Liver (tissue), 9 donors: ENCODE results near the gene CAPN7. TPM values are rescaled to one million over a fixed set of nuclear protein-coding genes. Genes with fewer than 3 reads are reported as not detected.
"Not testable (repeated sequence)": the region's sequence is repeated elsewhere in the genome, so short reads cannot be mapped to it uniquely, and the experiment has no call there.

Source experiments
- DNase-seq: peaks from one replicate; pipeline ENCODE4 v3.0.0-alpha.2; 2017; ENCODE audit warnings: low spot score
- H3K27ac ChIP-seq, 2 donors: one replicate each; pipeline ENCODE4 v1.7.0; 2013; ENCODE audit warnings: inconsistent platforms in 2 of 2, low read length in 2 of 2, control low read depth in 1 of 2, low read depth in 1 of 2, mild to moderate bottlenecking in 1 of 2
- H3K27me3 ChIP-seq, 4 donors: one replicate each; pipeline versions ENCODE4 v1.6.1 to v1.7.0; 2013; ENCODE audit warnings: low read length in 3 of 4, inconsistent platforms in 1 of 4, mild to moderate bottlenecking in 1 of 4, moderate library complexity in 1 of 4; ENCODE audit not compliant: control insufficient read depth in 4 of 4, insufficient read depth in 4 of 4
- H3K36me3 ChIP-seq, 4 donors: one replicate each; pipeline versions ENCODE4 v1.6.1 to v1.7.0; 2013; ENCODE audit warnings: low read length in 3 of 4, mild to moderate bottlenecking in 3 of 4, low read depth in 1 of 4, moderate library complexity in 1 of 4; ENCODE audit not compliant: control insufficient read depth in 4 of 4, insufficient read depth in 3 of 4
- H3K4me1 ChIP-seq, 4 donors: one replicate each; pipeline versions ENCODE4 v1.6.1 to v1.7.0; 2013; ENCODE audit warnings: low read length in 3 of 4, mild to moderate bottlenecking in 3 of 4, moderate library complexity in 1 of 4; ENCODE audit not compliant: control insufficient read depth in 4 of 4, insufficient read depth in 4 of 4
- H3K4me3 ChIP-seq, 3 donors: one replicate each; pipeline versions ENCODE4 v1.6.1 to v1.7.0; 2013; ENCODE audit warnings: low read length in 3 of 3, control low read depth in 1 of 3, low read depth in 1 of 3, mild to moderate bottlenecking in 1 of 3
- H3K9ac ChIP-seq, 2 donors: one replicate each; pipeline ENCODE4 v1.7.0; 2013; ENCODE audit warnings: low read length in 2 of 2, mild to moderate bottlenecking in 2 of 2, moderate library complexity in 2 of 2, control low read depth in 1 of 2, low read depth in 1 of 2
- H3K9me3 ChIP-seq, 4 donors: one replicate each; pipeline versions ENCODE4 v1.6.1 to v1.7.0; 2013; ENCODE audit warnings: low read length in 3 of 4; ENCODE audit not compliant: control insufficient read depth in 4 of 4
- FOXA1 ChIP-seq: IDR thresholded peaks from 2 replicates; pipeline ENCODE4 v1.6.1; 2016; ENCODE audit warnings: antibody characterized with exemption
- FOXA2 ChIP-seq: IDR thresholded peaks from 2 replicates; pipeline ENCODE4 v1.6.1; 2016; ENCODE audit warnings: antibody characterized with exemption
- GABPA ChIP-seq, 2 donors: IDR thresholded peaks in 1 of 2; conservative IDR thresholded peaks in 1 of 2; 2 replicates each; pipeline ENCODE4 v1.6.1; 2016; ENCODE audit warnings: antibody characterized with exemption in 2 of 2, mild to moderate bottlenecking in 1 of 2, moderate library complexity in 1 of 2
- HNF4G ChIP-seq: IDR thresholded peaks from 2 replicates; pipeline ENCODE4 v1.6.1; 2016; ENCODE audit warnings: antibody characterized with exemption
- JUND ChIP-seq, 2 donors: IDR thresholded peaks; 2 replicates each; pipeline ENCODE4 v1.6.1; 2016; ENCODE audit warnings: antibody characterized with exemption in 2 of 2
- RAD21 ChIP-seq, 2 donors: IDR thresholded peaks; 2 replicates each; pipeline ENCODE4 v1.6.1; 2016; ENCODE audit warnings: antibody characterized with exemption in 2 of 2, mild to moderate bottlenecking in 2 of 2
- RXRA ChIP-seq, 2 donors: IDR thresholded peaks; 2 replicates each; pipeline ENCODE4 v1.6.1; 2017 to 2018; ENCODE audit warnings: antibody characterized with exemption in 2 of 2, mild to moderate bottlenecking in 1 of 2
- SP1 ChIP-seq: IDR thresholded peaks from 2 replicates; pipeline ENCODE4 v1.6.1; 2018; ENCODE audit warnings: antibody characterized with exemption, mild to moderate bottlenecking
- TAF1 ChIP-seq: conservative IDR thresholded peaks from 2 replicates; pipeline ENCODE4 v1.6.1; 2016; ENCODE audit warnings: antibody characterized with exemption, mild to moderate bottlenecking
- YY1 ChIP-seq: IDR thresholded peaks from 2 replicates; pipeline ENCODE4 v1.6.1; 2016; ENCODE audit warnings: antibody characterized with exemption, mild to moderate bottlenecking
- WGBS: extraction: QIAGEN DNeasy Blood & Tissue Kit; methylation state at CpG from one replicate; pipeline ENCODE4 v1.1.7; 2013; 5-methylcytosine and 5-hydroxymethylcytosine counted together
- polyA plus RNA-seq, 2 donors: library from polyadenylated mRNA; stranded (reverse) in 1 of 2; unstranded in 1 of 2; fragments of 200-250 nt in 1 of 2; fragments of >200 nt in 1 of 2; fragmentation: Nextera tagmentation in 1 of 2; extraction: Ambion mirVana in 1 of 2; gene quantifications; one replicate each; pipeline versions ENCODE4 v1.2.1 to v1.2.3, GENCODE V29; 2013 to 2015
- total RNA-seq, 2 donors: library from RNA; depleted of rRNA; stranded (reverse); fragments of >200 nt; gene quantifications; one replicate each; pipeline ENCODE4 v1.2.3, GENCODE V29; 2014
- TF ChIP-seq, protein P1 (sequence below): IDR thresholded peaks from 2 replicates; pipeline ENCODE4 v1.6.1; 2016; ENCODE audit warnings: antibody characterized with exemption
- TF ChIP-seq, protein P2 (sequence below): IDR thresholded peaks from 2 replicates; pipeline ENCODE4 v1.6.1; 2016; ENCODE audit warnings: antibody characterized with exemption
- TF ChIP-seq, protein P3 (sequence below): IDR thresholded peaks from 2 replicates; pipeline ENCODE4 v1.6.1; 2016; ENCODE audit warnings: antibody characterized with exemption, mild to moderate bottlenecking
- donor health status: healthy.
- donor health status: healthy.
- donor health status: healthy.
- donor health status: healthy.
- donor health status: healthy.

CAPN7 gene
- total and polyA plus RNA-seq, 4 donors = 9.5 to 41.9 (median 17.9) TPM

DNA sequence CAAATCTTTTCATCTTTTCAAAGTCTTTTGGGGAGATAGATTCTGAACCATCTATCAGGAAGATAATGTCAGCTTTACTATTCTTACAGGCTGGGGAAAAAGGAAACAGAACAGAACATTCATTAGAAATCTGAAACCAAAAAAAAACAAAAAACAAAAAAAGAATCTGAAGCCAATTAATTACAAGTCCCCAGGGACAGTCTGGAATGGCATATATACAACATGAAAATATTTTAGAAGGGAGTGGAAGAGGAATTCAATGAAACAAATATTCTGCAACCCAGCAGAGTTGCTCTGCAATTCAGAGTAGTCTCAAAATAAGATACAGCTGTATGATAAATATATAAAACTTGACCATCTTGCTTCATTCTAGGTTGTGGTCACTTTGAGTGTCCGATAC, 41.7 kb upstream of the CAPN7 start:
- no peaks in the 10 kb centered on the region for H3K36me3 ChIP-seq
- H3K9ac ChIP-seq = no peak overlapping the region
- no peaks in the 10 kb centered on the region for H3K9me3 ChIP-seq
- no peak for DNase-seq
- no peaks in the 10 kb centered on the region for H3K4me1 ChIP-seq
- H3K4me3 ChIP-seq = no peak overlapping the region
- H3K27me3 ChIP-seq = no peaks in the 10 kb centered on the region
- 91% methylated on average over 1 of the region's 1 CpG for WGBS
- no peak overlapping the region for H3K27ac ChIP-seq
- TF ChIP-seq SP1 (no peak), GABPA (IDR thresholded peaks at IDR 0.05 in 1 of 2, conservative IDR thresholded peaks at IDR 0.05 in 1 of 2) (no peak), RAD21 (IDR thresholded peaks at IDR 0.05) (no peak)
- TF ChIP-seq, protein P1, sequence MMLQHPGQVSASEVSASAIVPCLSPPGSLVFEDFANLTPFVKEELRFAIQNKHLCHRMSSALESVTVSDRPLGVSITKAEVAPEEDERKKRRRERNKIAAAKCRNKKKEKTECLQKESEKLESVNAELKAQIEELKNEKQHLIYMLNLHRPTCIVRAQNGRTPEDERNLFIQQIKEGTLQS = no peak

DNA sequence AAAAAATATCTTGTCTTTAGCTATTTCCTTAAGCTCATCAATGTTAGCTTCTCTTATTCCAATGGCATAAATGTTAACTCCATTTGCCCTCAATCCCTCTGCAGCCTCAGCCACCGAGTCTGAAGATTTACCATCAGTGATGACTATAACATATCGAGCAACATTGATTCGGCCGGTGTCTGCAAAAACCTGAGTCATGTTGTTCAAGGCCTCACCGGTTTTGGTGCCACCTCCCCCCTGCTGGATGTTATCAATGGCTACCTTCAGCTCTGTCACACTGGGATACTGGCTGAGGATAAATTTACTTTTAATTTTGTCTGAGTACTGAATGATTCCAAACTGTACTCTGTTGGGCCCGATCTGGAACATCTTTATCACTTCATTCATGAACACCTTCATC, 41.0 kb upstream of the CAPN7 start:
- Histone ChIP-seq H3K9ac (no peak overlapping the region), H3K27me3 (no peaks in the 10 kb centered on the region), H3K9me3 (no peaks in the 10 kb centered on the region), H3K4me1 (peaks cover 0 to under 1% (median 0%) of the 10 kb centered on the region in 4 donors), H3K36me3 (no peaks in the 10 kb centered on the region), H3K4me3 (no peak overlapping the region), H3K27ac (no peak overlapping the region)
- DNase-seq = no peak
- TF ChIP-seq, protein P1 = no peak
- no peak for TF ChIP-seq JUND (IDR thresholded peaks at IDR 0.05)
- TF ChIP-seq HNF4G = no peak
- no peak for TF ChIP-seq RAD21 (IDR thresholded peaks at IDR 0.05)
- no peak for TF ChIP-seq SP1
- TF ChIP-seq, protein P2, sequence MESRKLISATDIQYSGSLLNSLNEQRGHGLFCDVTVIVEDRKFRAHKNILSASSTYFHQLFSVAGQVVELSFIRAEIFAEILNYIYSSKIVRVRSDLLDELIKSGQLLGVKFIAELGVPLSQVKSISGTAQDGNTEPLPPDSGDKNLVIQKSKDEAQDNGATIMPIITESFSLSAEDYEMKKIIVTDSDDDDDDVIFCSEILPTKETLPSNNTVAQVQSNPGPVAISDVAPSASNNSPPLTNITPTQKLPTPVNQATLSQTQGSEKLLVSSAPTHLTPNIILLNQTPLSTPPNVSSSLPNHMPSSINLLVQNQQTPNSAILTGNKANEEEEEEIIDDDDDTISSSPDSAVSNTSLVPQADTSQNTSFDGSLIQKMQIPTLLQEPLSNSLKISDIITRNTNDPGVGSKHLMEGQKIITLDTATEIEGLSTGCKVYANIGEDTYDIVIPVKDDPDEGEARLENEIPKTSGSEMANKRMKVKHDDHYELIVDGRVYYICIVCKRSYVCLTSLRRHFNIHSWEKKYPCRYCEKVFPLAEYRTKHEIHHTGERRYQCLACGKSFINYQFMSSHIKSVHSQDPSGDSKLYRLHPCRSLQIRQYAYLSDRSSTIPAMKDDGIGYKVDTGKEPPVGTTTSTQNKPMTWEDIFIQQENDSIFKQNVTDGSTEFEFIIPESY = no peak
- TF ChIP-seq, protein P3, sequence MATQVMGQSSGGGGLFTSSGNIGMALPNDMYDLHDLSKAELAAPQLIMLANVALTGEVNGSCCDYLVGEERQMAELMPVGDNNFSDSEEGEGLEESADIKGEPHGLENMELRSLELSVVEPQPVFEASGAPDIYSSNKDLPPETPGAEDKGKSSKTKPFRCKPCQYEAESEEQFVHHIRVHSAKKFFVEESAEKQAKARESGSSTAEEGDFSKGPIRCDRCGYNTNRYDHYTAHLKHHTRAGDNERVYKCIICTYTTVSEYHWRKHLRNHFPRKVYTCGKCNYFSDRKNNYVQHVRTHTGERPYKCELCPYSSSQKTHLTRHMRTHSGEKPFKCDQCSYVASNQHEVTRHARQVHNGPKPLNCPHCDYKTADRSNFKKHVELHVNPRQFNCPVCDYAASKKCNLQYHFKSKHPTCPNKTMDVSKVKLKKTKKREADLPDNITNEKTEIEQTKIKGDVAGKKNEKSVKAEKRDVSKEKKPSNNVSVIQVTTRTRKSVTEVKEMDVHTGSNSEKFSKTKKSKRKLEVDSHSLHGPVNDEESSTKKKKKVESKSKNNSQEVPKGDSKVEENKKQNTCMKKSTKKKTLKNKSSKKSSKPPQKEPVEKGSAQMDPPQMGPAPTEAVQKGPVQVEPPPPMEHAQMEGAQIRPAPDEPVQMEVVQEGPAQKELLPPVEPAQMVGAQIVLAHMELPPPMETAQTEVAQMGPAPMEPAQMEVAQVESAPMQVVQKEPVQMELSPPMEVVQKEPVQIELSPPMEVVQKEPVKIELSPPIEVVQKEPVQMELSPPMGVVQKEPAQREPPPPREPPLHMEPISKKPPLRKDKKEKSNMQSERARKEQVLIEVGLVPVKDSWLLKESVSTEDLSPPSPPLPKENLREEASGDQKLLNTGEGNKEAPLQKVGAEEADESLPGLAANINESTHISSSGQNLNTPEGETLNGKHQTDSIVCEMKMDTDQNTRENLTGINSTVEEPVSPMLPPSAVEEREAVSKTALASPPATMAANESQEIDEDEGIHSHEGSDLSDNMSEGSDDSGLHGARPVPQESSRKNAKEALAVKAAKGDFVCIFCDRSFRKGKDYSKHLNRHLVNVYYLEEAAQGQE = no peak
- TF ChIP-seq FOXA2 = no peak
- no peak for TF ChIP-seq RXRA (IDR thresholded peaks at IDR 0.05)
- TF ChIP-seq FOXA1 = no peak
- TF ChIP-seq YY1 = no peak
- TF ChIP-seq GABPA (IDR thresholded peaks at IDR 0.05 in 1 of 2, conservative IDR thresholded peaks at IDR 0.05 in 1 of 2) = no peak
- TF ChIP-seq TAF1 = no peak
- WGBS = 94% methylated on average over 6 of the region's 6 CpGs

DNA sequence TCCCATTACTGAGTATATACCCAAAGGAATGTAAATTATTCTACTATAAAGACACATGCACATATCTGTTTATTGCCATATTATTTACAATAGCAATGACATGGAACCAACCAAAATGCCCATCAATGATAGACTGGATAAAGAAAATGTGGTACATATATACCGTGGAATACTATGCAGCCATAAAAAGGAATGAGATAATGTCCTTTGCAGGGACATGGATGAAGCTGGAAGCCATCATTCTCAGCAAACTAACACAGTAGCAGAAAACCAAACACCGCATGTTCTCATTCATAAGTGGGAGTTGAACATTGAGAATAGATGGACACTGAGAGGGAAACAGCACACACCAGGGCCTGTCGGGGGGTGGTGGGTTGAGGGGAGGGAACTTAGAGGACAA, 39.7 kb upstream of the CAPN7 start:
- not testable (repeated sequence) for H3K36me3 ChIP-seq, H3K4me3 ChIP-seq, H3K27ac ChIP-seq, DNase-seq, H3K9me3 ChIP-seq, H3K27me3 ChIP-seq, H3K9ac ChIP-seq, H3K4me1 ChIP-seq
- WGBS = 92% methylated on average over 3 of the region's 3 CpGs
